ENCODE data around the gene TUBGCP4.

TUBGCP4 gene

GRCh38 chr15:43404130-43404529, 33.2 kb downstream of the TUBGCP4 start:
- DNase-seq (ENCODE audit: low read depth): no peak

DNA sequence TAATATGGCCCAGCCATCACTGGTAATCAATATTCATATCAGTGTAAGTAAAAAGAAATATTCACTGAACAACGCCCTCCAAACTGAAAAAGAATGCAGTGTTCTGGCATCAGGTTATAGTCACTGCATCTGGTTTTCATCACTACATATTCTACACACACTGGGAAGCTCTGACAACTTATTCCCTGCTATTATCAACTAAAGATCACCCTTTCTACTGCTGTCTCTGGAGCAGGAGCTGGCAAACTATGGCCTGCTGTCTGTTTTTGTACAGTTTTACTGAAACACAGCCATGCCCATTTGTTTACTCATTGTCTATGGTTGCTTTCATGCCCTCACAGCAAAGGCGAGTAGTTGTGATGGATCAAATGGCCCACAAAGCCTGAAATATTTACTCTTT, 35.3 kb downstream of the TUBGCP4 start:
- no peak for DNase-seq (ENCODE audit: low read depth)

GRCh38 chr15:43406808-43407207, 35.9 kb downstream of the TUBGCP4 start:
- DNase-seq (ENCODE audit: low read depth): no peak

DNA sequence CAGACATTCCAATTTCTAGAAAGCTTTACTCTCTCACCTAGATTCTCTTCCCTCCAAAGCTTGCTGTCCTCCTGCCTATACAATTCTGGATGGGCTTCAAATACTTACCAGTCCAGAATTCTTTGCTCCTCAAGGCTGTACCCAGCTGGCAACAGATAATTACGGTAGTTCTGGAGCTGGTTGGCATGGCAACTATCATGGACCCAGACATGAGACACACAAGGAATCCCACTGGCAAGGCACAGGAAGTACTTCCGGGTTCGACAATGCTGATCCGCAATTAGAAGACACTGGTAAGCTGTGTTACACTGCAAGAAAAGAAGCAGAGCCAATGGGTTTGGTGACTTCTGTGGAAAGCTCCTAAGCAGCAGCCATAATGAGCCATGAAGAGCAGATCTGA, 37.9 kb downstream of the TUBGCP4 start:
- DNase-seq (ENCODE audit: low read depth): no peak

DNA sequence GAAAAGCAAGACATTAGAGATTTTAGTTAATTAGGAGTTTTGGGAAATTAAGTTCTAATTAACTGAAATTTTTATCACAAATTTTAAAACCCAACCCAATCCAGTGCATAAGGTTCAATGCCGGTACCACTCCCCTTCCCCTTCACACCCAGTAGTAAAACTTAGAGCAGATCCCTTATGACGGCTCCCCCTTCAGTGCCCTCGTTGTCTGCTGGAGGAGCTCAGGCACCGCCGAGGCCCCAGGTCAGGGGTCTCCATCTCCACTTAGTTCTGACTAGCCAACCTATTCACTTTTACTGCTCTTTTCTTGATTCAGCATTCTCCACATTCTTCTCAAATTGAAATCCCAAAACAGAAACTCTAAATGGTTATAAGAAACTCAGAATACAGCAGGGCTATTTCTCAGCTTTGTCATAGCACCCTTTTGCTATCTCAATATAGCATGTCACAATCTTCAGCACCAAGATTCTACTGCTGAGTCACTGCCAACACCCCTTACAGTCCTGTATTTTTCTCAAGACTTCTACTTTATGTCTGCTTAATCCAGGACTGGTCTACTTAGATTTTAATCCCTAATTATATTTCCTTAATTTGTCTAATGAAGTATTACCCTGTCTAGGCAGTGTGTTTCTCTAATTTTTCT, 39.8 kb downstream of the TUBGCP4 start:
- DNase-seq (ENCODE audit: low read depth): no peak

DNA sequence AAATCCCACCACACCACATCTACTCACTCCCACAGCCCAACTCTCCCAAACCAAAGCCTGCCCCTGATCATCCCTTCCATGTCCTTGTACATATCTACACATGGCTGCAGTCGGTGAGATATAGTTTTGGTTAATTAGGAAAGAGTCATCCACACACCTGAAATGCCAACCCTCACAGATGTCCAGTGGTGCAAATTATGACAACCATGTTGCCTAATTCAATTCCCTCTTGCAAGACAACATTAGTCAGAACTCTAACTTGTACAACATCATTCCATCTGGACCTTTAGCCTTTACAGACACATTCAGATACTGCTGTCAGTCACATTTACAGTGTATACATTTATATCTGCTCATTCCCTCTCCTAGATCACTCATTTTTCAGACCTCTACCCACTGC, 41.2 kb downstream of the TUBGCP4 start:
- no peak for DNase-seq (ENCODE audit: low read depth)

DNA sequence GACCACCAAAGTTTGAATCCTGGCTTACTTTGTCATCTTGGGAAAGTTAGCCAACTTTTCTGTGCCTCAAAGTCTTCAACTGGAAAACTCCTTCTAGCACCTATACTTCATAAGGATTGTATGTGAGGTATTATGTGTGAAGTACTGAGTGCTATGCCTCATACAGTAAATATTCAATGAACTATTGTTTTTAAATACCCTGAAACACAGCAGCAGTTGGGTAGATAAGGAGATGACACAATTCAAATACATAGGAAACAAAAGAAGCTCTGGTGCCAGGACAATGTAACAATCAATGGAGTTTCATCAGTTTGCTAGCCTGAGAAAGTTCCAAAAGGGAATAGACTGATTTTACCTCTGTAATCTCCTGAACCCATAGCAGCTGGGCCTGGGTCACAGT, 43.3 kb downstream of the TUBGCP4 start:
- no peak for DNase-seq (ENCODE audit: low read depth)

DNA sequence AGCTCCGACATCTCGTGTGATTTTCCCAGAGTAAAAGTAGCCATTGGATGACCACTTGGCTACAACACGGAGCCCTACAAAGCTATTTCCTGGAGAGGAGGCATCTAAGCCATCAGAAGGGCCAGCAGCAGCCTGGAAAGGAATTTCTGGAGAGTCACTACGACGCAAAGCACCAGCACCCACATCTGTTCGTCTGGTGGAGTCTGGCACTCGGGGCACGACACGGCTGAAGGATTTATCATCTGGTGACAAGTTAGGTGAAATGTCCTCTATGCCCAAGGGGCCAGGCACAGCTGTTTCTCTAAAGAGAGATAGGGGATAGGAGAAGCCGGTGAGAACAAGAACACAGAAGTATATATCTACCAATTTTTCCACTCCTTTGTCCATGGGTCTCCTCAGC, 49.5 kb downstream of the TUBGCP4 start:
- no peak for DNase-seq (ENCODE audit: low read depth)

DNA sequence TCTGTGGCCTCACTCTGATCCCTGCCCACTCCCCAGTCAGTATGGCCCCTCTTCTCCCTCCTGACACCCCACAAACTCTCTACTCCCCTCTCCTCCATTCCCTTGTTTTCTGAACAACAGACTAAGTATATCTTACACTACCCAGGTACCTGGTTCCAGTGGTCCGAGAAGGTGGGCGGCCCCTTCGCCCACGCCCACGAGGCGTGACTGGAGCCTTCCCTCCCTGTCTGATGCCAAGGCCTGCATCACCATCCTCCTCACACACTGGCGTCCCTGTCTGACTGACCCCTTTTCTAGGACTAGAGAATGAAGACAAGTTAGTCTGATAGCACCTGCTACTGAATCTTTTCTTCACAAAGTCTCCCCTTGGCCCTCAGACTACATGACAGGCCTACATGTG, 50.0 kb downstream of the TUBGCP4 start:
- no peak for DNase-seq (ENCODE audit: low read depth)

- DNase-seq (ENCODE audit: low read depth): no peak
Observed at GRCh38 chr15:43423793-43424192, 52.9 kb downstream of the TUBGCP4 start.

- no peak for DNase-seq (ENCODE audit: low read depth)
Observed at GRCh38 chr15:43429687-43430086, 58.8 kb downstream of the TUBGCP4 start.

GRCh38 chr15:43433165-43433564, 62.3 kb downstream of the TUBGCP4 start:
- no peak for DNase-seq (ENCODE audit: low read depth)

DNA sequence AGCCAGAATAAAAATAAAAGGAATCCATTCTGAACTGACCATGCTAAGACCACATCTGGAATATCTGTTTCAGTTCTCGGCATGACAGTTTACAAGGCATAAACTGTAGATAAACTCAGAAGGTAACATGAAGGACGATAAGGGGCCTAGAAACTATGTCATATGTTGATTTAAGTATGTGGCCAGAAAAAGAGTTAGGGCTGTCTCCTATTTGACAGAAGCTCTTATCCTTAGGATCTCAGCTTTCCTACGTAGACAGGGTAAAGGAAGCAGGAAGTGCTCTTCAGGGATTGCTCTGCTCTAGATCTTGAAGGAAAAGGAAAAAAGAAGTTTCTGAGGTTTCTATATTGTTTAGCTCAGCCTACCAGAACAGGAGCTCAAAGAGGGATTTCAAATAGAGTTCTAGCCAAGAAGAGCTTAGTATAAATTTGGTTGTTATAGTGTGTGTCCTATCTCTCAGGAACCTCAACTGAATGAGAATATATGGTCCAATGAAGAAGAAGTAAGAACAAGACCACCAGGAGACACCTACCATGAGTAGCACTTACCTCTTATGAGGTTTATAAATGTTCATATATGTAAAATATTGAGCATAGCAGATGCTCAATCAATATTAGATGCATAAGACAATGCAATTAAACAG, 62.9 kb downstream of the TUBGCP4 start:
- no peak for DNase-seq (ENCODE audit: low read depth)

DNA sequence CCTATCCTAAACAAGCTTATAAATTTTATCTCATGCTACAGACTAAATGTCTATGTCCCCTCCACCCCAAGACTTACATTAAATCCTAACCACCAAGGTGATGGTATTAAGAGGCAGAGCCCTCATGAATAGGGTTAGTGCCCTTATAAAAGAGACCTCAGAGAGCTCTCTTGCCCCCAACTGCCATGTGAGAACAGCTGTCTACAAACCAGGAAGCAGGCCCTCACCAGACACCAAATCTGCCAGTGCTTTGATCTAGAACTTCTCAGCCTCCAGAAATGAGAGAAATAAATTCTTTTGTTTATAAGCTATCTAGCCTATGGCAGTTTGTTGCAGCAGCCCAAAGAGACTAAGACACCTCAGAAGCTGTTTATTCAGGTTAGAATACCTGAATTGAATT, 63.5 kb downstream of the TUBGCP4 start:
- no peak for DNase-seq (ENCODE audit: low read depth)

DNA sequence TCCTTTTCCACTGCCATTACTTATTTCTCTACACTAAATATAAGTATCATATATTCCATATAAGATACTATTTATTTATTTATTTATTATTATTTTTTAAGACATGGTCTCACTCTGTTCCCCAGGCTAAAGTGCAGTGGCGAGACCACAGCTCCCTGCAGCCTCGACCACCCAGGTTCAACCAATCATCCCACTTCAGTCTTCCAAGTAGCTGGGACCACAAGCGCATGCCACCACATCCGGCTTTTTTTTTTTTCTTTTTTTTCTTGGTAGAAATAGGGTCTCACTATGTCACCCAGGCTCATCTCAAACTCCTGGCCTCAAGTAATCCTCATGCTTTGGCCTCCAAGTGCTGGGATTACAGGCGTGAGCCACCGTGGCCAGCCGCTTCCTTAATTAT, 65.5 kb downstream of the TUBGCP4 start:
- DNase-seq (ENCODE audit: low read depth): no peak

GRCh38 chr15:43439268-43439667, 68.4 kb downstream of the TUBGCP4 start:
- DNase-seq (ENCODE audit: low read depth): no peak

DNA sequence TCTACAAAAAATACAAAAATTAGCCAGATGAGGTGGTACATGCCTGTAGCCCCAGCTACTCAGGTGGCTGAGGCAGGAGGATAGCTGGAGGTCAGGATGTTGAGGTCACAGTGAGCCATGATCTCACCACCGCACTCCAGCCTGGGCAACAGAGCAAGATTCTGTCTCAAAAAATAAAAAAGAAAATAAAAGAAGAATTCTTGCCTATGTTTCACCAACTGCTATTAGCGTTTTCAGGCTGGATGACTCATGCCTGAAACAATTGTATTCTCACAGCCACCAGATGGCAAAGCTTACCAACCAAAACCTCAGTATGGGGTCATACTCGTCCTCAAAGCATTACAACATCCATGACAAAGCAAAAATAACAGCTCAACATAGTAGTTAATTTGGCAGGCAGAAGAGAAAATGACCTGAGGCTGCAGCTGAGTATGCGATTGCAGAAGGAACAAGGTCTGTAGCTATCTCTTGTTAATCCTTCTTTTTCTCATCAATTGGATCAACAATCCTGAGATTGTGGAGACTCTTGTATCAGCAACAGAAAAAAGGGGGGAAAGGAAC, 69.9 kb downstream of the TUBGCP4 start:
- DNase-seq (ENCODE audit: low read depth): no peak

DNA sequence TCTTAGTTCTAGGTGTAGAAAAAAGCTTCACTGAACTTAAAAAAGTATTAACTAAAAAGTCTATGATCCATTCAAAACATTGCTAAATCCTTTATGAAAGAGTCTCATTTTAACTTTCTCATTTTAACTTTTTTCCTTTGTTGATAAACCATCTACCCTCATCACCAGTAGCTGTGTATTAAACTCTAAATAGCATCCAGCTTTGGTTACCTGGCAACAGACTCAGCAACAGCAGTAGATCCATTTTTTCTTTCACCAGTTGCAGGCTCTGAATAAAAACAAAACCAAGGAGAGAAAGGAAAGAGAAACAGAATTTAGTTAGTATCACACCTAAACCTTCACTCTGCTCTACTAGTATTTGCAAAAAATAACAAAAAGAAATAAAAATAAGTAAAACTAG, 70.4 kb downstream of the TUBGCP4 start:
- DNase-seq (ENCODE audit: low read depth): no peak

DNA sequence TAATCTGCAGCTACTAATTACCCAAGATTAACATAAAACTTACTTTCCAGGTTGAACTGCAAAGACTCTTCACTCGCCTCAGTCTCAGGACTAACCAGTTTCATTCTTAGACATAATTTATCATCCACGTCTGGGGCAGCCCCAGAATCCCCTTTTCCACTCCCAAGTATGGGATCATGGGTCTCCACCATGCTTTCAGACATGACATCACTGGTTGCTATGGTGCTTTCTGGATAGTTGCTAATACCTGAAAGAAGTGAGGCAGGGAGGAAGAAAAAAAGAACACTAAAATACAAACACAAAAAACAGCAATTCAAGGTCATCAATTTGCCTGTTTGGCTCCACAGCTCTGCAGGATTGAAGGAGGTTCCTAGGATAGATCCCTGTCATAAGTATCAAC, 75.4 kb downstream of the TUBGCP4 start:
- no peak for DNase-seq (ENCODE audit: low read depth)

DNA sequence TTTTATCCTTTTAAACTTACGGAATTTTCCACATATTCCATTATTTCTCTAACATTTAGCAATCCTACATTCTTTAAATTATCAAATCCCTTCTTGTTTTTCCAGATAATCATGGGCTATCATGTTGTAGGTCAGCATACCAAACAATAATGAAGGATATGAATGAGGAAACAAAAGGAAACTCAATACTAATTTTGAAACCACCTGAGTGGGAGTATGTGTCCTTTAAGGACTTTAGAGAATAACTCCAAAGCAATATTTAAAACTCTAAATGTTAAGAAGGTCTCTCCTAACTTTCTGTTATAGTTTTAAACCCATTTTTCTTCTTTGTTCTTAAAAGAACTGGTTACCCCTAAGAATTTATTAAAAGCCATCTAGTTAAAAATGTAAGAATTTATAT, 79.1 kb downstream of the TUBGCP4 start:
- no peak for DNase-seq (ENCODE audit: low read depth)
